ENCODE measurements around the gene MAX.

- TF ChIP-seq CTCF (IDR thresholded peaks at IDR 0.05) = no peak
- no peak for TF ChIP-seq TCF7L2 (IDR thresholded peaks at IDR 0.05; ENCODE audit: low read depth, low read length)
- TF ChIP-seq POLR2AphosphoS5 (IDR thresholded peaks at IDR 0.05; ENCODE audit: low read depth, low read length) = no peak
- no peak for TF ChIP-seq REST (IDR thresholded peaks at IDR 0.05; ENCODE audit: insufficient read depth in 1 of 2, low read depth in 2 of 2, low read length in 1 of 2)
Observed at GRCh38 chr14:65134651-65135579, 32.6 kb upstream of the MAX start.
